Upper lobe of left lung (tissue), 4 donors: ENCODE results near the gene GBP4.

Source experiments
- CTCF ChIP-seq, 6 experiments: fragments of 450-650 bp in 4 of 6; fragments of 200-600 bp in 2 of 6; sonication (generic) in 2 of 6; IDR thresholded peaks; one replicate each; pipeline ENCODE4 v1.5.1; 2016 to 2019; ENCODE audit warnings: antibody characterized with exemption in 6 of 6
- POLR2A ChIP-seq, 4 donors: fragments of 450-650 bp; IDR thresholded peaks; one replicate each; pipeline ENCODE4 v1.5.1; 2016 to 2017; ENCODE audit warnings: antibody characterized with exemption in 4 of 4, mild to moderate bottlenecking in 2 of 4
- POLR2AphosphoS5 ChIP-seq, 2 donors: sonication (generic); formaldehyde crosslinking; IDR thresholded peaks; one replicate each; pipeline ENCODE4 v1.5.1; 2017; ENCODE audit warnings: antibody characterized with exemption in 2 of 2

GRCh38 chr1:89171067-89171438 lies 27.7 kb downstream of the GBP4 start:
- TF ChIP-seq CTCF (IDR thresholded peaks at IDR 0.05) = no peak
- no peak for TF ChIP-seq POLR2A (IDR thresholded peaks at IDR 0.05)
- TF ChIP-seq POLR2AphosphoS5 (IDR thresholded peaks at IDR 0.05) = no peak
